ENCODE data around the gene BAHD1.
"Not testable (repeated sequence)": the region's sequence is repeated elsewhere in the genome, so short reads cannot be mapped to it uniquely, and the experiment has no call there.

The BAHD1 gene

DNA sequence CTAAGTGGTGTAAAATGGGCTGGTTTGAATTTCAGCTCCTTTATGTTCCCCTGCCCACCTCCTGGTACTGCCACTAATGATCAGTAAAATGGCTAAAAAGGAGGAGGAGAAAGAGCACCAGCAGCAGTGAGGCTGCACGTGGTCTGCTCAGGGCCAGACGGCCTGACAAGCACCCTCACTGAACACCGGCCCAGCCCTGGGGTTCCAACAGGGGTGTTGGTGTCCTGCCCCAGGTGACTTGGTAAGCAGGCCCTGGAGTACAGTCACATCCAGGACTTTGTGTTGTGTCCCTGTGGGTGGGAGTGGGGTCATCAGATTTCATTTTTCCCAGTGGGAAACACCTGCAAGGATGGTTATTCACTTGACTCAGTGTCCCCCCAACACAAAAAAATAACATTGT, 5.4 kb downstream of the BAHD1 start:
- no peak for DNase-seq

DNA sequence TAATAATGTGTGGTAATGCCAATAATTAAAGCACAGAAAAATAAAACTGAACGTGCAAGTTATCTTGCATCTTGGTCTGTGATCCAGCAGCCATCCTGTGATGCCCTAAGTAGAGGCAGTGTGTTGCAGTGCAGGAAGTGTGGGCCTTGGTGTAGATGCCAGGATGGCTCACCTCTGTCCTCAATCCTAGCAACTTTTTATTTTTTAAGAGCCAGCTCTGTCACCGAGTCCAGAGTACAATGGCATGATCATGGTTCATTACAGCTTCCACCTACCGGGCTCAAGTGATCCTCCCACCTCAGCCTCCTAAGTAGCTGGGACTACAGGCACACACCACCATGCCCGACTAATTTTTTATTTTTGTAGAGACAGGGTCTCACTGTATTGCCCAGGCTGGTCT, 7.6 kb downstream of the BAHD1 start:
- DNase-seq, result no peak

DNA sequence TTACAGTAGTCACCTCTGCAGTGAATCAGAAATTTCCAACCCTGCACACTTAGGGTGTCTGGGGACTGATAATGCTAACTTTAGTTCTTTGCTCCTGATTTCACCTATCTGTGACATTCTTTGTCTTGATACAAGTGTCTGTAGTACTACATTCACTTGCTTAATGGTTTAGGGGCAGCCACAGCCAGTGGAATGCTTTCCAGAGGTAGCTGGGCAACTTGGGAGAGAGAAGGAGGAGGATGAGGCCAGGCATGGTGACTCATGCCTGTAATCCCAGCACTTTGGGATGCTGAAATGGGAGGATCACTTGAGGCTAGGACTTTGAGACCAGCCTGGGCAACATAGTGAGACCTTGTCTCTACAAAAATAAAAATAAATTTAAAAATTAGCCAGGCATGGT, 8.5 kb downstream of the BAHD1 start:
- no peak for DNase-seq

DNA sequence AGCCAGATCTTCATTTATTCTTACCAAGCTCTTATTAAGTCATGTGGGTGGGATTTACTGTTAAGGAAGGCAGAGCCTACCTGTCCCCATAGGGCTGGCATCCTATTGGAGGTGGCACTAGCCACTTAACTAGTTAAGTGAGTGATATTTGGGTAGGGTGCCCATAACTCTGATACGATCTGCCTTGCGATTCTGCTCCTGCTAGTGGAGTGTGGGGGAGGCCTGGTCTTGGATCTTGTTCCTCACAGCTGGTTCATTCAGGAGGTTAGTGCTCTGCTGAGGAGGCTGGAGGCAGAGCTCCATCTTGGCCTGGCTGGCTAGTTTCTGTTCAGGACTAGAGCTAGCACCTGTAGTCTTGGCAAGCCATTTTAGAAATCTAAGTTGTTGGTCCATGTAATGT, 9.3 kb downstream of the BAHD1 start:
- no peak for DNase-seq

DNA sequence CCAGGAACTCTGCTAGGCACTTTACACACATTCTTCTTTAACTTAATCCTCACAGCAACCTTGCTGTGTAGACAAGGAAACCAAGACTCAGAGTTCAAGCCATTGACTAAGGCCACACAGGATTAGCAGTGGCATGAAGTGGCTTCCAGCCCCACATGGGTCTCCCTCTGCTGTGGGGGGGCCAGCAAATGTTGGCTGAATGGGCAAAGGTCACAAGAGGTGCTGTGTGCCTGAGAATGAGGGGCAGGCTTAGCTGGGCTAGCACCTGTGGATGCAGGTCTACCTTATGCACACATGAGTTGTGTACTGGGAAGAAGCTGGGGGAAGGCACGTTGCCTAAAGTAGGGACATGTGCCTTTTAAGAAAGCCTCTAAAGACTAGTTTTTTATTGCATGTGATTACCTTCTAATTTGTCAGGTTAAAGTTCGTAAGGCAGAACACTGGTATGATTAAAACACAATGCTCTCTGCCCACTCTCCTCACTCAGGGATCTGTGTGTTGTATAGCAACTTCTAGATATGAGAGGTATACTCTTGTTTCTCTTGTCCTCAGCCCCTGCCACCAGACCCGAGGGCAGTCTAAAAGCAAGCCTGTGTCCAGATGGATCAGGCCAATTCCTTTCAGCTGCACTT, 10.9 kb downstream of the BAHD1 start:
- no peak for DNase-seq

DNA sequence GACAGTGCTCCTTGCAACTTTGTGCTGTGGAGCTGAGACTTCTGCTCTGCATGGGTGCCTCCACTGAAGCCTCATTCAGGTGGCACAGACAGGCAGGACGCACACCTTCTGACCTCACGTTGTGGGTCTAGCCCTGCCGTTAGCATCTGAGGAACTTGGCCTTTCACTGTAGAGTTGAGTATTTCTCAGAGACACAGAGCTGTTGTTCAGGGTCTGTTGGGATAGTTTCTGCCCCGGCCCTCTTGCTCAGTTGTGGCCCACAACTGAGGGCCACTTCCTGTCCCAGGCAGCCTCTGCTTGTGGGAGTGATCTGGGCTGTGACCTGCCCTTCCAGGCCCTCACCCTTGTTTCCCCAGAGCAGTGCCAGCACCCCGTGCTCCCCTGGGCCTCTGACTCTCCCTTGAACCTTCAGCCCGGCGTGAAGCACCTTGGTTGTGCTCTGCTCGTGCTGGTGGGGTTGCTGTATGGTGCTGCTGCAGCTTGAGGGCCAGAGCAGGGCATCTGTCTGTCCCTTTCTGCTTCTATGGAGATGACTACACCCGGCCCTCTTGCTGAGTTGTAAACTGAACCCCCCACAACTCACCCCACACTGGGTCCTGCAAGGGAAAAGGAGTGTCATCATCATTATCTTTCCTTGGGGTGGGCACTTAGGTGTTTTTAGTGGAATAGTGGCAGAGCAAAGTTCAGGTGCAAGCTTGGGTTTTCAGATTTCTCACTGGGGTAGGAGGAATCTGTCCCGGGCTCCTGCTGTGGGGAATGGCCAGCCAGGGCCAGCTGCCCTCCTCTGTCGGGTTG, 11.7 kb downstream of the BAHD1 start:
- no peak for DNase-seq

DNA sequence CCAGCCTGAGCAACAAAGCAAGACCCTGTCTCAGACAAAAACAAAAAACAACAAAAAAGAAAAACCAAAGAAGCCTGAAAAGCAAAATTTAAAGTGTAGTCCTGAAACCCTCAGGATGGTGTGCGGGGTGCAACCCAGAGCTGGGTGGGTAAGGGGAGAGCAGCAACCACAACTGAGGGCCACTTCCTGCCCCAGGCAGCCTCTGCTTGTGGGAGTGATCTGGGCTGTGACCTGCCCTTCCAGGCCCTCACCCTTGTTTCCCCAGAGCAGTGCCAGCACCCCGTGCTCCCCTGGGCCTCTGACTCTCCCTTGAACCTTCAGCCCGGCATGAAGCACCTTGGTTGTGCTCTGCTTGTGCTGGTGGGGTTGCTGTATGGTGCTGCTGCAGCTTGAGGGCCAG, 13.2 kb downstream of the BAHD1 start:
- DNase-seq, result not testable (repeated sequence)

DNA sequence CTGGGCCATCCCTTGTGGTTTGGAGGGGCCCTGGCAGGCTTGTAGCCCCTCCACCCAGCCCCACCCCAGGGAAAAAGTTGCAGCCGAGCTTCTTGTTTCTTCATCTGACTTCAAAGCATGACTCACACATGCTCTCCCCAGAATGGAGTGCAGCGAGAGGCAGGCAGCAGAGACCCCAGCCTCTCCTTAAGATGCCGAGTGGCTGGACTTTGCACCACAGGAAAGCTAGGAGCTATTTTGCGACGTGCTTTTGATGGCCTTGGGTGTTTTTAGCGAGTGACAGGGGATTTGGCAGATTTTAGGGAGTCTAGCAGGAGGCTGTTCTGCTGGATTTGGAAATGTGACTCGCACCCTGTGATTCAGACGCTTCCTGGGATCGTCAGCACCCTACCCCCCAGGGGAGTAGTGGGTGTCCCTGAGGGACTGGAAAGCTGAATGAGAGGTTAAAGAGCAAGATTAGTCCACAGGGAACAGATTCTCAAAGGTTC, 14.2 kb downstream of the BAHD1 start:
- DNase-seq, result peak; percentile 28 to 30

DNA sequence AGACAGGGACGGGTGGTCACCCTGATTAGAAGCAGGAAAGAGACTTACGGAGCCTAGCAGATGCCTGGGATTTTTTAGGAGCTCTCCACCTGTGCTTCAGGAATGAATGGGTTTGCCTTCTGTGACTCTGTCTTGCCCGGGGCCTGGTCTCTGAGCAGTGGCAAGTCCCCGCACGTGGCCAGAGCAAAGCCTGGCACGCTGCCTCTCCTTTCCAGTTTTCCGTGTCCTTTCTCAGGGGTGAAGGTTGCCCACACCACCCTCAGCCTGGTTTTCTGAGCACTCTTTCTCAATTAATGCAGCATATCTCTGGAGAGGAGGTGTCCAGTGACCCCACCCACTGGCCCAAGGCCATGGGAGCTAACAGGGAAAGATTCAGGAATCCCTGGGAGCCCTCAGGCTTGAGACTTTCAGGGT, 15.6 kb downstream of the BAHD1 start:
- DNase-seq, result no peak

DNA sequence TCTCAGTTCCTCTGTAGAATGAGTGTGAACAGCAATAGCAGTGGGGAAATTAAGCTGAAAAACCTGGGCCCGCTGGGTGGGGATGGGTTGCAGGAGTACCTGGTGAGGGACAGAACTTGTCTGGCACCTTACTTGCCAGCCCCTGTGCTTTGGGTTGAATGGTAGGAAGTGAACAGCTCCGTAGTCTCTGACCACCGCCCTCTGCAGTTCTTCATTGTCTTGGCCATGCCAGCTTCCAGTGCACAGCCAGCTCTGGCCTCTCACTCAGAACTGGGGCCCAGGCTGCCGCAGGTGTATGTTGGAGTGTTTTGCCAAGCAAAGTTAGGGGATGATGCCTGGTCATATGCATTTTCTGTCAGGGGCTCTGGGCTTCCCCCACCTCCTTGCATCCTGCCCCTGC, 16.0 kb downstream of the BAHD1 start:
- no peak for DNase-seq

DNA sequence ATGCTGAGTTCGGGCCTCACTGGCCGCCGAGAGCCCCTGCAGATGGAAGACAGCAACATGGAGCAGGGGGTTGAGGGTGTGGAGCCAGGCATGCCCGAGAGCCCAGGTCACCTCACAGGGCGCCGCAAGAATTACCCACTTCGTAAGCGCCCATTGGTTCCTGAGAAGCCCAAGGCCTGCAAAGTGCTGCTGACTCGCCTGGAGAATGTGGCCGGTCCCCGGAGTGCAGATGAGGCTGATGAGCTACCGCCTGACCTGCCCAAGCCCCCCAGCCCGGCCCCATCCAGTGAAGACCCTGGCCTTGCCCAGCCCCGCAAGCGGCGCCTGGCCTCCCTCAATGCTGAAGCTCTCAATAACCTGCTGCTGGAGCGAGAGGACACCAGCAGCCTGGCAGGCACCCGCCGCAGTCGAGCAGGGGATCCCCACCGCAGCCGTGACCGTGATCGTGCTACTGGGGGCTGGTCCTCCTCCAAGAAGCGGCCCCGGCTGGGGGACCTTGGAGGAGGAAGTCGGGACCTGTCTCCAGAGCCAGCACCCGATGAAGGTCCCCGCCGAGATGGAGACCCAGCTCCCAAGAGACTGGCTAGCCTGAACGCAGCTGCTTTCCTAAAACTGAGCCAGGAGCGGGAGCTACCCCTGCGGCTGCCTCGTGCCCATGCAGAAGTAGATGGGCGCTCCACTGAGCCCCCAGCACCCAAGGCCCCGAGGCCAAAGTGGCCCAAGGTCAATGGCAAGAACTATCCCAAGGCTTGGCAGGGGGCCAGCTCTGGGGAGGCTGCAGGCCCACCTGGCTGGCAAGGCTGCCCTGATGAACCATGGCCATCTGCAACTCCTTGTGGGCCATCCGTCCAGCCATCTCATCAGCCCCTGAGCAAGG, 18.0 kb downstream of the BAHD1 start:
- no peak for DNase-seq

DNA sequence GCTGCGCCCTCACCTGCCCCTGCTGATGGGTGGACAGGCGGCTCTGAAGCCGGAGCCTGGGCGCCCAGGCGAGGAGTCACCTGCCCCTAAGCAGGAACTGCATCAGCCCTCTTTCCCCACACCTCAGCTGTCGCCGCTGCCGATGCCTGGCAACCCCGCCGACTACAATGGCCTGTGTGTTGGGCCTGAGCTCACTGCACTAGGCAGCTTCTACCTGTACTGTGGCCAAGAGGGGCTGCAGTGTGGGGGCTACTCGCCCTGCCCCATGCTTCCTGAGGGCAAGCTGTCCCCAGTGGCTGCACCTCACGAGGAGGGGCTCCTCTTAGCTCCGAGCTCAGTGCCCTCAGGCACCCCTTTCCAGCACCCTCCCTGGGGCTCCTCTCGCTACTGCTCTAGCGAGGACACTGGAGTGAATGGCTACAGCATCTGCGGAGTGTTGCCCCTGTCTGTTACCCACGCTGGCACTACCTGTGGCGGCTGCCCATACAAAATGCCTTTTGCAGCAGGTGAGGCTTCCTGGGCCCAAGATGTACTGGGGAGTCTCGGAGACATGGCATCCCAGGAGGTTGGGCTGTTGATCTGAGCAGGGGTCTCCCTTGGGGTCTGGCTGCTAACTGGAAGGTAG, 18.8 kb downstream of the BAHD1 start:
- no peak for DNase-seq

DNA sequence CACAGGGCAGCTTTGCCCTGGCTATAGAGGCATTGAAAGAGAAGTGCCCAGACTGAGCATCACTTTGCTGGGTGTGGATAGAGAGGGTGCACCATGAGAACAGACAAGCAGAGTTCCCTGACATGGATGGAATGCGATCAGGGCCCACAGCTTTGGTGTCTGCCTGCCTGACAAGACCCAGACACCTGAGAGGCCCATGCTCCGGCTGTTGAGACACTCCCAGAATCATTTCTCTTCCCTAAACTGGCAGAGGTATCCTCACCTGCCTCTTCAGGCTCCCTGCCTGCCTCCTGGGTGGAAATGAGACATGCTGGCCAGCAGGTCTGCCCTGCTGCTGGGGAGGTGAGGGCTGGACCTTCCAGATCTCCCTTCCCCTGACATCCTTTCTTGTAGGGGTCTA, 19.7 kb downstream of the BAHD1 start:
- DNase-seq, result no peak

DNA sequence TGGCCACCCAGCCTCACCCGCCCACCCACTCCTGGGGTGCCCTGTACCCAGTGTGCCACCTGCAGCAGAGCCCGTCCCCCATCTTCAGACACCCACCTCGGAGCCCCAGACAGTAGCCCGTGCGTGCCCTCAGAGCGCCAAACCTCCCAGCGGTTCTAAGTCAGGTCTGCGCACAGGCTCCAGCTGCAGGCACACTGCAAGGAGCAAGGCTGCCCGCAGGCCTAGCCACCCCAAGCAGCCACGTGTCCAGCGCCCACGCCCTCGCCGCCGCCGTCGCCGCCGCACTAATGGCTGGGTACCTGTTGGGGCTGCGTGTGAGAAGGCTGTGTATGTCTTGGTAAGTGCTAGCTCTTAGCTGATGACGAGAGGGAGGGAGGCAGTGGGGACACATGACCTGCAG, 21.2 kb downstream of the BAHD1 start:
- no peak for DNase-seq

DNA sequence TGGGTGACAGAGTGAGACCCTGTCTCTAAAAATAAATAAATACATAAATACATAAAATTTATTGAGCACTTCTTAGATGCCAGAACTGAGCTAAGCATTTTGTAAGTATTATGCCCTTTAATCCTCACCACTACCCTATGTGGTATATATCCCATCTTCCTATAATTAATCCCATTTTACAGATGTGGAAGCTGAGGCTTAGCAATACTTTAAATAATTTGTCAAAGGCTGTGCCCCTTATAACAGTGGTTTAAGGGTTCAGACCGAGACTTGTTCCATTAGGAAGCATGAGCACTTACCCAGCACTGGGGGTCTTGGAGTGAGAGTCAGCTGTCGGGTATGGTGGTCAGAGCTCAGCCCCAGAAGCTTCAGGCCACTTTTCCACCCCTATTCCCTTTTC, 22.5 kb downstream of the BAHD1 start:
- DNase-seq, result no peak

DNA sequence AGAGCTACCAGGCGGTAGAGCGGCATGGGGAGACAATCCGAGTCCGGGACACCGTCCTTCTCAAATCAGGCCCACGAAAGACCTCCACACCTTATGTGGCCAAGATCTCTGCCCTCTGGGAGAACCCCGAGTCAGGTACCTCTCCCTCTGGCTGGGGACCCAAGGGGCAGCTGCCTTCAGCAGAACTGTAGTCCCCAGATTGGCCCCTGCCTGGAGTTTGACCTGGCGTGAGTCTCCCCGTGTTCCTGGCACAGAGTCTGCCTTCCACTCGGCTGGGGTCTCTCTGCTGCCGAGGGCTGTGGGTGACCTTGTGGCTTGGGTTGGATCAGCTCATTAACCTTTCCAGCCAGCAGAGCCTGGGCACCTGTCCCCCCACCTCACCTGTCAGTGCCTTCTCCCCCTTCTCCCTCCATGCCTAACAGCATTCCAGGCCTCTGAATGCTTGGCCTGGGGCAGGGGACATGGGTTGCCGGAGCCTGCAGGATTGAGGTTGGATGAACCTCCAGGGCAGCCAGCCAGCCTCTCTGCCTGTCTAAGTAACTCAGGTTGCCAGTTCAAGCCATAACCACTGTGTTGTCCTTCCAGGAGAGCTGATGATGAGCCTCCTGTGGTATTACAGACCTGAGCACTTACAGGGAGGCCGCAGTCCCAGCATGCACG, 23.3 kb downstream of the BAHD1 start:
- no peak for DNase-seq

DNA sequence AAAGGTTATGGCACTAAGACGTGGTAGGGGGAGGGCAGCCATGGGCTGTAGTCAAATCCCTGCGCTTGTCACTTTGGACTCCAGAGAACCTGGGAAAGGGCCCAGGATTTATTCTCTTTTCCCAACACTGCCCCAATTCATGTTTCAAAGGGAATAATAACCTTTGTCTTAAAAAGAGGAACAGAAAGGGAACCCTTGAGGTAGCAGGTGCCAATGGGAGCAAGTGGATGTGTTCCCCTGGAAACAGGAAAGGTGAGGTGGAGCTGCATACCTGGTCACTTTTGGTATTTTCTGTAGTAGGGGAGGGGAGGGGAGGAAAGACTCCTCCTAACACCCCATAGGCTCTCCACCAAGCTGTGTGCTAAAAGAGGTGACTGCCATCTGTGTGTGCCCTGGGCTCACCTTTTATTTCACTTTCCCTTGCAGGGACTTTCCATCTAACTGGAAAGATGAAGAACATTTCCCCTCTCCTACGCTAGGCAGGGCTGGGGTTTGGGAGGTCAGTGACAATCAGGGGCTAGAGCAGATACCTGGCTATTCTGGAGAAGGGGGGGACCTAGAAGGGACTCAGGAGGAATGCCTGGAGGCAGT, 23.9 kb downstream of the BAHD1 start:
- DNase-seq, result no peak

DNA sequence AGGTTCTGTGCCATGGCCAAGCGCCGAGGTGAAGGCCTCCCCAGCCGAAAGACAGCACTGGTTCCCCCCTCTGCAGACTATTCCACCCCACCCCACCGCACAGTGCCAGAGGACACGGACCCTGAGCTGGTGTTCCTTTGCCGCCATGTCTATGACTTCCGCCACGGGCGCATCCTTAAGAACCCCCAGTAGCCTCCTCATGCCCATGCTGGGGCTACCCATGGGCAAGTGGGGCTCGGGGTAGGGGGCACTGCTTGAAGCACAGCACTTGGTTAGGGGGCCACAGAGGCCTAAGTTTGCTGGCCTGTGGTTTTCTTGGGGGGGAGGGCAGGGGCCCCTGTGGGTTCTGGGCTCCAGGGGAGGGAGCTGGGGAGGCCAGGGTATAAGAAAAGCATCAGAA, 25.2 kb downstream of the BAHD1 start:
- no peak for DNase-seq

DNA sequence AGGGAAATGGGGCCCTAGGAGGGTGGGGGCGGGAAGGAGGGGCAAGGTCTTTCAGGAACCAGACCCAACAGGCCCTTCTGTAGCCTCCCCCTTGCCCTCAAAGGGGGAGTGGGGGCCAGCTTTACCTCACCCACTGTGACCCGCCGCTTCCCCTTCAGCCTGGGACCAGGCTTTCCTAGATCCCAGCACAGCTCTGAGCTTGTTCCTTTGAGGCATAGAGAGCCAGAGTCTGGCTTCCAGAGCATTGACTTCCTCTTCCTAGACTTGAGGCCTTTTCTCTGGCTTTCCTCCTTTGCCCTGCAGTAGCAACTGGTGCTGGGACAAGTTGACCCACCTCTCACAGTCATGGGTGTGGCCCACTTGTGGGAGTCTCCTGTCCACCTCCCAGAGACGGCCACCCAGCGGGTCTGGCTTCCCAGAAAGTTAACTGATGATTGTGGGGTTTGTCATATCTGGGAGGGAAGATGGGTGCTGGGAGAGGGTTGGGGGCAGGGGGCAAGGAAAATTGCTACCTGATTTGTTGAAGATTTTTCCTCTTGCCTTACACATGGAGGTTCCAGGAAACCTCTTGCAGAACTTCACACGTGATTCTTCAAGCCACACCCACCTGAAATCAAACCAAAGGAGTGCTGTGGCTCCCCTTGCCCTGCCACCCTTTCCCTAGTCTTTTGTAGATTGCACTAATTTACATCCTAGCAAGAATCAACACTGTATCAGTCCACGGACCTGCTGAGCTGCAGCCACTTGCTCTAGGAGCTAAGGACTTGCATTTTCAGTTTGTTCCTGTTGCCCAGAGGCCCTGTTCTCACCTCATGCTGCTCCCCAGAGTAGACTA, 25.9 kb downstream of the BAHD1 start:
- peak in 1 of 2 donors; percentile 37 for DNase-seq

DNA sequence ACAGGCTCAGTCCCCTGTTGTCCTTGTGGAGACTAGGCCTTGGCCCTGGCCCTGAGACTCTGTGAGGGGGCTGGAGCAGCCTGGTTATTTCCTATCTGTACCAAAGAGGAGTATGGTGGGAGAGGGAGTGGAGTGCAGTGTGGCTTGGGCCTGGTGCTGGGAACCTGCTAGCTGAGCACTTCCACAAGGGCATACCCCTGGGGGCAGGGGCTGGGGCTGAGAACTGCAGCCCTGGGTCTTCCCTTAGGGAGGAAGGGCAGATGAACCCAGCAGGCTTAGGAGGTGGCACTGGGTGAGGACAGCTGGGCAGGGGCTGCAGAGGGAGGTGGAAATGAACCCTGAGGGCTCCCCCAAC, 26.5 kb downstream of the BAHD1 start:
- DNase-seq, result no peak

DNA sequence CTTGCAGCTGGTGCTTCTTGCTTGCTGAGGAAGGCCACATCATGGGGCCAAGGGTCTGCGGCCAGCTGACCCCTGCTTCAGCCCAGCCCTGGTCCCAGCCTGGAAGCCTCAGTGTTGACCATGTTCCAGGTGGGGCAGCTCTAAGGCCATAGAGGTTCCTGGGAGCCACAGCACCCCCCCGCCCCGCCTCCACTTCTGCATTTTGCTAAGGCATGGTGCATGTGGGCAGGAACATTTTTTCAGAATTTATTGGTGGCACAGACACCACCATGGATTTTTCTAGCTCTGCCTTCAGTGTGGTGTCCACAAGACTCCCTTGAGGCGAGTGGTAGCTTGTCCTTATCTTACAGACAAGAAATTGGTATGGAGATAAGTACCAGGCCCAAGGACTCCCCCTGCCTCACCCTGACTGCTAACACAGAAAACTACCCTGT, 28.2 kb downstream of the BAHD1 start:
- peak; percentile 23 to 38 for DNase-seq
